Prostate gland (tissue), 2 donors: Measurements from ENCODE around the gene PHEX.

Experiments
- POLR2A ChIP-seq: fragments of 450-650 bp; IDR thresholded peaks from one replicate; pipeline ENCODE4 v1.6.1; 2016; ENCODE audit warnings: antibody characterized with exemption, mild to moderate bottlenecking
- TF ChIP-seq, protein P1 (sequence below), 4 experiments: fragments of 200-600 bp in 2 of 4; fragments of 450-650 bp in 2 of 4; sonication (generic) in 2 of 4; IDR thresholded peaks; 1 replicate in 3 of 4; 2 replicates in 1 of 4; pipeline ENCODE4 v1.5.1; 2016 to 2019; ENCODE audit warnings: antibody characterized with exemption in 4 of 4, mild to moderate bottlenecking in 2 of 4, moderate library complexity in 2 of 4

DNA sequence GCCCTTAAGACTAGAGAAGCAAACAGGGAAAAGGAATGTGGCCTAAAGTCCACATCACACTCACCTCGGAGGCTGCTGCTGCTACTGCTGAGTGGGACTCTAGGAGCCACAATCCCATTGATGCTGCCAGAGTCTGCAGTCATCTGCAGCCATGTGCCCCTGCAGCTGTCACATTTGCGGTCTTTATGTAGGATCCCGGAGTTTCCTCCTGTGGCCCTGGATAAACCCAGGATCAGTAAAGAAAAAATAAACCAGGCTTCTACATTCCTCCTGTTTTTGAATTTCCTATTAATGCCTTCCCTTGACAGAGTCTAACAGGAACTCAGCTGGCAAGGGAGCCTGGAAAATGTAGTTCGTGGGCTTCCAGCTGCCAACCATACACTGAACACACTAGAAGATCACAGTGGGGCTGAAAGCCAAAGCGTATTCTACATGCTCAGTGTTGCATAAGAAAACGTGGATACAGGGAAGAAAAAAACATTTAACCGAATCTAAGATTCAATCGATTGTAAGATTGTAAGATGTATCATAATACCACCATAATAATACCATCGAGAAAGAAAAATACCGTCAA lies 10.3 kb upstream of the PHEX start:
- TF ChIP-seq, protein P1, sequence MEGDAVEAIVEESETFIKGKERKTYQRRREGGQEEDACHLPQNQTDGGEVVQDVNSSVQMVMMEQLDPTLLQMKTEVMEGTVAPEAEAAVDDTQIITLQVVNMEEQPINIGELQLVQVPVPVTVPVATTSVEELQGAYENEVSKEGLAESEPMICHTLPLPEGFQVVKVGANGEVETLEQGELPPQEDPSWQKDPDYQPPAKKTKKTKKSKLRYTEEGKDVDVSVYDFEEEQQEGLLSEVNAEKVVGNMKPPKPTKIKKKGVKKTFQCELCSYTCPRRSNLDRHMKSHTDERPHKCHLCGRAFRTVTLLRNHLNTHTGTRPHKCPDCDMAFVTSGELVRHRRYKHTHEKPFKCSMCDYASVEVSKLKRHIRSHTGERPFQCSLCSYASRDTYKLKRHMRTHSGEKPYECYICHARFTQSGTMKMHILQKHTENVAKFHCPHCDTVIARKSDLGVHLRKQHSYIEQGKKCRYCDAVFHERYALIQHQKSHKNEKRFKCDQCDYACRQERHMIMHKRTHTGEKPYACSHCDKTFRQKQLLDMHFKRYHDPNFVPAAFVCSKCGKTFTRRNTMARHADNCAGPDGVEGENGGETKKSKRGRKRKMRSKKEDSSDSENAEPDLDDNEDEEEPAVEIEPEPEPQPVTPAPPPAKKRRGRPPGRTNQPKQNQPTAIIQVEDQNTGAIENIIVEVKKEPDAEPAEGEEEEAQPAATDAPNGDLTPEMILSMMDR (IDR thresholded peaks at IDR 0.05), result no peak
- TF ChIP-seq POLR2A, result no peak
